ENCODE data around the gene PTPRN2. TPM values are rescaled to one million over a fixed set of nuclear protein-coding genes. Genes with fewer than 3 reads are reported as not detected.
"Not testable (repeated sequence)": the region's sequence is repeated elsewhere in the genome, so short reads cannot be mapped to it uniquely, and the experiment has no call there.

Gene PTPRN2
- polyA plus RNA-seq, 4 donors: 1.6 to 11.7 (median 4.0) TPM

- WGBS, 3 donors: 85 to 88% (median 87%) methylated on average over 11 of the region's 11 CpGs
- H3K4me1 ChIP-seq (ENCODE audit: control insufficient read depth in 3 of 3, insufficient read depth in 2 of 3, low read depth in 1 of 3, low read length in 2 of 3): no peaks in the 10 kb centered on the region
- no peak overlapping the region for H3K4me3 ChIP-seq (ENCODE audit: low read depth in 1 of 3, low read length in 3 of 3)
- no peak for DNase-seq
- no peaks in the 10 kb centered on the region for H3K27me3 ChIP-seq (ENCODE audit: control insufficient read depth in 3 of 3, insufficient read depth in 3 of 3, low read length in 3 of 3)
- FAIRE-seq: no peak
- H3K9me3 ChIP-seq (ENCODE audit: control insufficient read depth in 2 of 2, insufficient read depth in 1 of 2, low read depth in 1 of 2, low read length in 1 of 2): no peaks in the 10 kb centered on the region
- no peaks in the 10 kb centered on the region for H3K36me3 ChIP-seq (ENCODE audit: control insufficient read depth in 3 of 3, insufficient read depth in 2 of 3, low read depth in 1 of 3, low read length in 3 of 3)
- no peak overlapping the region for H3K27ac ChIP-seq (ENCODE audit: low read depth in 1 of 3, low read length in 2 of 3)
Measured at GRCh38 chr7:157596026-157596425, 991.6 kb downstream of the PTPRN2 start.

- no peak overlapping the region for H3K4me3 ChIP-seq (ENCODE audit: low read depth in 1 of 3, low read length in 3 of 3)
- no peaks in the 10 kb centered on the region for H3K4me1 ChIP-seq (ENCODE audit: control insufficient read depth in 3 of 3, insufficient read depth in 2 of 3, low read depth in 1 of 3, low read length in 2 of 3)
- H3K9me3 ChIP-seq (ENCODE audit: control insufficient read depth in 2 of 2, insufficient read depth in 1 of 2, low read depth in 1 of 2, low read length in 1 of 2): no peaks in the 10 kb centered on the region
- H3K27ac ChIP-seq (ENCODE audit: low read depth in 1 of 3, low read length in 2 of 3): no peak overlapping the region
- WGBS, 3 donors: 85 to 86% (median 85%) methylated on average over 20 of the region's 20 CpGs
- DNase-seq (no peak), FAIRE-seq (no peak)
- H3K27me3 ChIP-seq (ENCODE audit: control insufficient read depth in 3 of 3, insufficient read depth in 3 of 3, low read length in 3 of 3): no peaks in the 10 kb centered on the region
- H3K36me3 ChIP-seq (ENCODE audit: control insufficient read depth in 3 of 3, insufficient read depth in 2 of 3, low read depth in 1 of 3, low read length in 3 of 3): no peaks in the 10 kb centered on the region
Measured at GRCh38 chr7:157595086-157595855, 992.4 kb downstream of the PTPRN2 start.

- 86 to 91% (median 87%) methylated on average over 25 to 26 of the region's 26 CpGs for WGBS, 3 donors
Measured at GRCh38 chr7:157594306-157594705, 993.3 kb downstream of the PTPRN2 start.

GRCh38 chr7:157593541-157593940, 994.1 kb downstream of the PTPRN2 start:
- DNase-seq (no peak), FAIRE-seq (no peak)
- H3K27me3 ChIP-seq (ENCODE audit: control insufficient read depth in 3 of 3, insufficient read depth in 3 of 3, low read length in 3 of 3): peaks cover 0 to 1% (median 0%) of the 10 kb centered on the region in 3 donors
- no peak overlapping the region for H3K27ac ChIP-seq (ENCODE audit: low read depth in 1 of 3, low read length in 2 of 3)
- no peaks in the 10 kb centered on the region for H3K4me1 ChIP-seq (ENCODE audit: control insufficient read depth in 3 of 3, insufficient read depth in 2 of 3, low read depth in 1 of 3, low read length in 2 of 3)
- no peak overlapping the region for H3K4me3 ChIP-seq (ENCODE audit: low read depth in 1 of 3, low read length in 3 of 3)
- H3K9me3 ChIP-seq (ENCODE audit: control insufficient read depth in 2 of 2, insufficient read depth in 1 of 2, low read depth in 1 of 2, low read length in 1 of 2): no peaks in the 10 kb centered on the region
- WGBS, 3 donors: 88 to 93% (median 90%) methylated on average over 14 of the region's 14 CpGs
- no peaks in the 10 kb centered on the region for H3K36me3 ChIP-seq (ENCODE audit: control insufficient read depth in 3 of 3, insufficient read depth in 2 of 3, low read depth in 1 of 3, low read length in 3 of 3)

More at GRCh38 chr7:157594306-157594705, 993.3 kb downstream of the PTPRN2 start:
- no peaks in the 10 kb centered on the region for H3K9me3 ChIP-seq (ENCODE audit: control insufficient read depth in 2 of 2, insufficient read depth in 1 of 2, low read depth in 1 of 2, low read length in 1 of 2)
- DNase-seq (no peak), FAIRE-seq (no peak)
- no peaks in the 10 kb centered on the region for H3K4me1 ChIP-seq (ENCODE audit: control insufficient read depth in 3 of 3, insufficient read depth in 2 of 3, low read depth in 1 of 3, low read length in 2 of 3)
- H3K27ac ChIP-seq (ENCODE audit: low read depth in 1 of 3, low read length in 2 of 3): no peak overlapping the region
- no peaks in the 10 kb centered on the region for H3K36me3 ChIP-seq (ENCODE audit: control insufficient read depth in 3 of 3, insufficient read depth in 2 of 3, low read depth in 1 of 3, low read length in 3 of 3)
- H3K27me3 ChIP-seq (ENCODE audit: control insufficient read depth in 3 of 3, insufficient read depth in 3 of 3, low read length in 3 of 3): no peaks in the 10 kb centered on the region
- no peak overlapping the region for H3K4me3 ChIP-seq (ENCODE audit: low read depth in 1 of 3, low read length in 3 of 3)

- H3K27ac ChIP-seq (ENCODE audit: low read depth in 1 of 3, low read length in 2 of 3); H3K9me3 ChIP-seq (ENCODE audit: control insufficient read depth in 2 of 2, insufficient read depth in 1 of 2, low read depth in 1 of 2, low read length in 1 of 2); FAIRE-seq; DNase-seq; H3K36me3 ChIP-seq (ENCODE audit: control insufficient read depth in 3 of 3, insufficient read depth in 2 of 3, low read depth in 1 of 3, low read length in 3 of 3); H3K4me1 ChIP-seq (ENCODE audit: control insufficient read depth in 3 of 3, insufficient read depth in 2 of 3, low read depth in 1 of 3, low read length in 2 of 3); H3K4me3 ChIP-seq (ENCODE audit: low read depth in 1 of 3, low read length in 3 of 3); H3K27me3 ChIP-seq (ENCODE audit: control insufficient read depth in 3 of 3, insufficient read depth in 3 of 3, low read length in 3 of 3): not testable (repeated sequence)
- 89 to 93% (median 92%) methylated on average over 31 of the region's 31 CpGs for WGBS, 3 donors
Measured at GRCh38 chr7:157592636-157593320, 994.8 kb downstream of the PTPRN2 start.

GRCh38 chr7:157590526-157590925, 997.1 kb downstream of the PTPRN2 start:
- FAIRE-seq: no peak
- Histone ChIP-seq H3K27ac (ENCODE audit: low read depth in 1 of 3, low read length in 2 of 3) (no peak overlapping the region), H3K9me3 (ENCODE audit: control insufficient read depth in 2 of 2, insufficient read depth in 1 of 2, low read depth in 1 of 2, low read length in 1 of 2) (no peaks in the 10 kb centered on the region), H3K27me3 (ENCODE audit: control insufficient read depth in 3 of 3, insufficient read depth in 3 of 3, low read length in 3 of 3) (peaks cover 0 to 2% (median 0%) of the 10 kb centered on the region in 3 donors), H3K4me1 (ENCODE audit: control insufficient read depth in 3 of 3, insufficient read depth in 2 of 3, low read depth in 1 of 3, low read length in 2 of 3) (no peaks in the 10 kb centered on the region), H3K36me3 (ENCODE audit: control insufficient read depth in 3 of 3, insufficient read depth in 2 of 3, low read depth in 1 of 3, low read length in 3 of 3) (no peaks in the 10 kb centered on the region), H3K4me3 (ENCODE audit: low read depth in 1 of 3, low read length in 3 of 3) (no peak overlapping the region)
- no peak for DNase-seq
- WGBS, 3 donors: 79 to 89% (median 88%) methylated on average over 13 of the region's 13 CpGs

- no peak overlapping the region for H3K27ac ChIP-seq (ENCODE audit: low read depth in 1 of 3, low read length in 2 of 3)
- FAIRE-seq (no peak), DNase-seq (no peak)
- no peaks in the 10 kb centered on the region for H3K36me3 ChIP-seq (ENCODE audit: control insufficient read depth in 3 of 3, insufficient read depth in 2 of 3, low read depth in 1 of 3, low read length in 3 of 3)
- H3K4me1 ChIP-seq (ENCODE audit: control insufficient read depth in 3 of 3, insufficient read depth in 2 of 3, low read depth in 1 of 3, low read length in 2 of 3): no peaks in the 10 kb centered on the region
- no peaks in the 10 kb centered on the region for H3K9me3 ChIP-seq (ENCODE audit: control insufficient read depth in 2 of 2, insufficient read depth in 1 of 2, low read depth in 1 of 2, low read length in 1 of 2)
- no peak overlapping the region for H3K4me3 ChIP-seq (ENCODE audit: low read depth in 1 of 3, low read length in 3 of 3)
- 74 to 86% (median 84%) methylated on average over 11 of the region's 11 CpGs for WGBS, 3 donors
- peaks cover 0 to 2% (median 0%) of the 10 kb centered on the region in 3 donors for H3K27me3 ChIP-seq (ENCODE audit: control insufficient read depth in 3 of 3, insufficient read depth in 3 of 3, low read length in 3 of 3)
Measured at GRCh38 chr7:157589680-157590079, 997.9 kb downstream of the PTPRN2 start.

GRCh38 chr7:157587805-157588560, 999.6 kb downstream of the PTPRN2 start:
- Histone ChIP-seq H3K4me3 (ENCODE audit: low read depth in 1 of 3, low read length in 3 of 3) (no peak overlapping the region), H3K27me3 (ENCODE audit: control insufficient read depth in 3 of 3, insufficient read depth in 3 of 3, low read length in 3 of 3) (peaks cover 0 to 2% (median 0%) of the 10 kb centered on the region in 3 donors), H3K36me3 (ENCODE audit: control insufficient read depth in 3 of 3, insufficient read depth in 2 of 3, low read depth in 1 of 3, low read length in 3 of 3) (no peaks in the 10 kb centered on the region), H3K27ac (ENCODE audit: low read depth in 1 of 3, low read length in 2 of 3) (no peak overlapping the region), H3K9me3 (ENCODE audit: control insufficient read depth in 2 of 2, insufficient read depth in 1 of 2, low read depth in 1 of 2, low read length in 1 of 2) (no peaks in the 10 kb centered on the region), H3K4me1 (ENCODE audit: control insufficient read depth in 3 of 3, insufficient read depth in 2 of 3, low read depth in 1 of 3, low read length in 2 of 3) (no peaks in the 10 kb centered on the region)
- no peak for DNase-seq
- FAIRE-seq: no peak
- 48 to 78% (median 50%) methylated on average over 31 to 34 of the region's 34 CpGs for WGBS, 3 donors
